Stimulated activated CD8-positive, alpha-beta memory T cell treated with anti-CD3 and anti-CD28 coated beads, Interleukin-7, amount 100 ng/mL, for 1 hour (primary cell): ENCODE data around the gene COL16A1.
A peak's percentile ranks its signal among the peaks of the same experiment; 100 is the strongest.

Source experiments
- DNase-seq, 2 donors: peaks; one replicate each; pipeline ENCODE4 v3.0.0-alpha.2; 2020; ENCODE audit warnings: low read depth in 2 of 2

The COL16A1 gene

DNA sequence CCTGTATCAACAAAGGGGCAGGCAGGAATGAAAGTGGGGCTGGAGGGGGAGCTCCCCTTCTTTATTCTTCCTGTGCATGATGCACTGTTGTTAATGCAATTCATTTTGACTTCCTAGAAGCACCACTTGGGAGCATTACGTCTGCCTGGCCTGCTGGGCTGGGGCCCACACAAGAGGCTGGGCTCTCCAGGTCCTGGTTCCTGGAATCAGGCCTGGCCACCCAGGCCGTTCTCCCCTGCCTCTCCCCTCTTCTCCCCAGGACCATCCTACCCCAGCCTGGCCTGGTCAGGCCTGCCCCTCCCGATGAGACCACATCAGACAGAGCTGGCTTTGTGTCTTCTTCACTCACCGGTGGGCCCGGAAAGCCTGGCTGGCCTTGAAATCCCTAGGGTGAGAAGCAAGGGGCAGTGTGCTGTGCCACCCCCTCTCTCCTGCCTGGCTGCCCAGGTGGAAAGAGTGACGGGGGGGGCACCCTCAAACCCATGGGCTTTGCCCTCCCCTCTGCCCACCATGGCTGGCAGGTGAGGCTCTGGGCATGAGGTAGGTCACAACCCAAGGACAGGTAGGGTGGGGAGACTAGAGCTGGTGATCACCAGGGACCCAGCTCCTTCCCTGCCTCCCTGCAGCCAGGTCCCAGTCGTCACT, 38.5 kb downstream of the COL16A1 start:
- no peak for DNase-seq

DNA sequence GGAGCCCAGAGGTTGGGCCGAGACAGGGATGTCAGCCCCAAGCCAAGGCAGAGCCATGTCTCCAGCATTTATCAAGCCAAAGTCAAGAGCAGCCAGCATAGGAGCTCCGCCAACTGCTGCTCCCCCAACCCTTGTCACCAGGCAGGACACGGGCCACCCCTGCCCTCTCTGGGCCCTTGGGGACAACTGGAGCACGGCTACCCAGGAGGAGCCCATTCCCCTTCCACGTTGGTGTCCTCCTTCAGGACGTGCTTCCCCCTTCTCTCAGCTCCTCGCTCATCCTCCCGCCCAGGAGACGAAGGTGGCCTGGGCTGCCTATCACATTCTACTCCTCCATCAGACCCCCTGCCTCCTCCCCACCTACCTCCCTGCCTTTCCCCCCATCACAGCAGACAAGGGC, 39.3 kb downstream of the COL16A1 start:
- DNase-seq = no peak

DNA sequence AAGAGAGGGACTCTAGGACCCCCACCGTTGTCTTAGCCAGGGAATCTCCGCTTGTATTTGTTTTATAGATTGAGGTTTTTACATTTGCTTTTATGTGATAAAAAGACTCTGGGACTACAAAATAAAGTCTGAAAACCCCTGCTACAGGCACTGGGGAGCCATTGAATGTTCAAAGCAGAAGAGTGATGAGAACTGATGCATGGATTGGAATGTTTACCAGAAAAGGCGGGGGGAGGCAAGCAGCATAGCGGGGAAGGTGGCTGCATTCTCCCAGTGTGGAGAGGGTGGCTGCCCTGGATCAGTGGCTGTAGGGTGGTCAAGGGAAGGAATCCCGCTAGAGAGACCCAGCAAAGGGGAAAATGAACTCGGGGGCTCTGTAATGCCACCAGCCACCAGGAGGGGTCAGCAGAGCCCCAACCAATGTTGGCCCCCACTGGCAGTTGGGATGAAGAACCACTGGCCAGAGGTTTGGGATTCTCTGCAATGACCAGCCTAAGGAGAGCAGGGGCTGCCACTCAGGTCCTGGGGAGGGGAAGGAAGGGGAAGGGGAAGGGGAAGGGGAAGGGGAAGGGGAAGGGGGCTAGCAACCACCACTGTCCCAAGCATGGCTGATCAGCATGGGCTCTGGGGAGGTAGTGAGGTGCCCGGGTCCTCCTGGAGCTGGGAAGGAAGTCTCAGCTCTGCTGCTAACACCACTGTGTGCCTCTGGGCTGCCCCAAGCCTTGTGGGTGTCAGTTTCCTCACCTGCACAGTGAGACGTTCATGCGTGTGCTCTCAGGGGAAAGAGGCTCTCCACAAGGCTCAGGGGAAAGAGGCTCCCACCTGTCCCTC, 40.0 kb downstream of the COL16A1 start:
- DNase-seq = peak; percentile 48 to 51

DNA sequence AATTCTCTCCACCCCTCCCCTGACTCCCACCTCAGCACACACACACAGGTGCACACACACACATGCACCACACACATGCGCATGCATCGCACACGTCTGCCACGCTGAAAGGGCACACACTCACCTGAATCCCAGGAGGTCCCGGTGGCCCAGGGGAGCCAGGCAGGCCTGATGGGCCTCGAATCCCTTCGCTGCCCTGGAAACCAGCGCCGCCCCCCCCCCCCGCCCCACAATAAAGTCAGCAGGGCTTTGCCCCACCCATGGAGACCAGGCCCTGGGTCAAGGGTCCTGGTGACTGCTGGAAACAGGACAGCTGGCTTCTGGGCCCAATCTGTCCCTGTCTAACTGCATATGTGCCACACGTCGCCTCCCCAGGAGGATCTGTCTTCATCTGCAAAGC, 41.4 kb downstream of the COL16A1 start:
- DNase-seq = no peak

DNA sequence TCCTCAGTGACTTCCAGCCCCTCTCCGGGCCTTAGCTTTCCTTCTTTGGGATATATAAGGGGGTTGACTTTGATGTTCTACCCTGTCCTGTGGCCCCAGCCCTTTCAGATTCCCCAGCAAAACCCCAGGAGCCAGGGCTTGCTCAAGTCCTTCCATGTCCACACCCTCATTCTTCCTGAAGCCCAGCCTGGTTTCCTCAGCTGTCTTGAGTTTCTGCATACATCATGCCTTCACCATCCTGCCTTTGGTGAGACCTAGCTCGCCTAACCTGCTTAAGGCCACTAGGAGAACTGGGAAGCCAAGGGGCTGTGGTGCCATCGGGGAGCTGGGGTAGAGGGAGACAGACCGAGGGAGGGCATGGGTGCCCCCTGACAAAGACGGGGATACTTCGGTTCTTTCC, 42.0 kb downstream of the COL16A1 start:
- no peak for DNase-seq

DNA sequence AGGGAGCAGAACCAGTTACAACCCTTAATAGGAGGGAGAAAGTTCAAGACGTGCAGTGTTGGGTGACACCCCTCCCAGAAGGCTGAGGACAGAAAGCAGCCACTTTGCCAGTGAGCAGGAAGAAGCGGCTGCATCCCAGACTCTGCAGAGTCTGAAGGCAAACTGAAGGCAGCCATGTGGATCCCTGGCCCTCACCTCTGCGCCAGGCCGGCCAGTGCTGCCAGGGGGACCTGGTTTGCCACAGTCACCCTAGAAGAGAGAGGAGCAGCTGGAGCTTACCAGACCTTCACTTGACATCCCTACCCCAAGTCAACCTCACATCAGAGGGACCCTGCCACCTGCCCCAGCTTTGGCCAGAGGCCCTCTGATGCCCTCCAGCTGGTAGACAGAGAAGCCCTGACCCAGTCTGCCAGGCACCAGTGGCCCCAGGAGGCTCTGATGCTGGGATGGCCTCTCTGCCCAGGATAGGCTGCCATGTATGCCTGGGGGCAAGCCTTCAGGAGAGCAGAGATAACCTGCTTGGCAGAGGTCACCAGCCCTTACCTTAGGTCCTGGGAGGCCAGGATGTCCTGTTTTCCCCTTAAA, 42.9 kb downstream of the COL16A1 start:
- no peak for DNase-seq

DNA sequence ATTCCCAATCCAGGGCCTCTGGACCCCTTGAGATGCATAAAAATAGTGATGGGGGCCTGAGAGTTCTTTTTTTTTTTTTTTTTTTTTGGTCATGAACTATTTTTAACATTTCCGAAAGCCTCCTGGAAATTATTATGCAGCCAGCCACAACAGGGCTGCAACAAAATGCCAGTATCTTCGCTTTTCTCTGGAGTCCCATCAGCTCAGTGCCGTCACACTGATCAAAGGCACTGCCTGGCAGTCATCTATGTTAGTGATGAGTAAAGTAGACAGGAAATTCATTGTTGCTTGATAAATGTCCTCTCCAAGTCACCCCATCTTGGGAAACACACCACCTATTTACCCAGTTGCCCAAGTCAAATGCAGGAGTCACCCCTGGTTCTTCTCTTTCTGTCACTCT, 43.9 kb downstream of the COL16A1 start:
- DNase-seq = no peak

DNA sequence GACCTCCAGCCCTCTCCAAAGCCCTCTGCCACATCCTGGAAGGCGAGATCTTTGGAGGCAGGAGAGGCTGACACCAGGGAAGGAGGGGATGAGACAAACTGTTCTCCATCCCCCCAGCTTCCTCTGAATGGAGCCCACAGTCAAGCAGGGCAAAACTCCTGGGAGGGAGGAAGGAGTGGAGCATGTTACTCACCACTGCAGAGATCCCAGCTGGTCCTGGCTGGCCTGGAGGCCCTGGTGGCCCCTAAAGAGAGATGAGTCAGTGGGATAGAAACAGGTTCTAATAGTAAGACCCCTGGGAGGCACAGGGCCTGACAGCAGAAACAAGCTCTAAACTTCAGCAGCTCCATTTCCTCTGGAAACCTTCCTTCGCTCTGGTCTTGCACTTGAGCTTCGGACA, 45.1 kb downstream of the COL16A1 start:
- no peak for DNase-seq

DNA sequence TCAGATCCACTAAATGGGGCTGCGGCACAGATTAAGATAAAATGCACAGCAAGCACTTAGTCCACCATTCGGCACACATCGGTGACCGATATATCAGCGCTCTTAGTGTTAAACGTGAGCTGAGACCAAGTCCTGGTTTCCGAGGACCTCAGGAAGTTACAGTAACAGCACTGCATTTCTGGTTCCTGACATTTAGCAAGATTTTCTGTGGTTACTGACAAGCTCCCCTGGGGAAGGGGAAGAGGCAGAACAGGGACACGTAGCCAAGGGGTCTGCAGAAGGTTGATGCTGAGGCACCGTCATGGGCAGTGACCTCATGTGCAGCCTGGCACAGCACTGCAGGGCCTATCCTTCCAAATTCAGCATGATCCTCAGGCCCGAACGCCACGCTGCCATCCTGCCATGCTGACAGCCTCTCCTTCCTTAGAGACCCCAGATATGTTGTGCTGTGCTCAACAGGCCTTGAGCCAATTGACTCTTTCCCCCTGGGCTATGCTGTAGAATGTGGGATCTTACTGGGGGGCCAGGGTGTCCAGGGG, 45.8 kb downstream of the COL16A1 start:
- DNase-seq = no peak

DNA sequence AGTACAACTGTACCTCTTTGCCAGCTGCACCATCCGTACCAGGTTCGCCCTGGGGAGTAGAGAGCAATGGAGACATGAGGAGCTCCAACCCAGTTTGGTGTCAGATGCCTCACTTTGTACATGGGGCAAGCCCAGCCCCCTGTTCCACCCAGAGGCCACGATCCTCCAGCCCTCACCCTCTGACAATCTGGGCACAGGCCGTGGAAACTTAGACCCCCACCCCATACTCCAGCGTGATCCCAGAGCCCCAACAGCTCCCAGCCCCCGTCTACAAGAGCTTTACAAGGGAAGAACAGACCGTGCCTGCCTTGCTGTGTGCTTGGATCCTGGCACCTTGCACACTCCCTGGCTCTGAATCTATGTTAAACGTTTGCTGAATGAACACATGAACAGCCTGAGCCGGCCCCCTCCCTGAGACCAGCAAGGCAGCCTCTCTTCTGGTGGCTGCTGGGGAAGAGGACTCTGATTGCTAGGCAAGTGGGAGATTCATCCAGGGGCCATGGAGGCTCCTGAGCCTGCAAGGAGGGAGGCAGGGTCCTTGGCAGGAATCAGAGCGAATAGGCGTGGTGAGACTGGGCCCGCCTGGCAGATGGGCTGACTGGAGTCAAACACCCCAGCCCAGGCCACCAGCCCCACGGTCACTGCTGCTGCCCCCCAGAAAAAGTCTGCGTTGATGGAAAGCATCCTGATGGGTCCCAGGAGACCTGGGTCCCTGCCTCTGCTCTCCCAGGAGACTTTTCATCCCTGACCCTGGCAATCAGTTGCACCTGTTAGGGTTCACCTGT, 46.6 kb downstream of the COL16A1 start:
- no peak for DNase-seq

DNA sequence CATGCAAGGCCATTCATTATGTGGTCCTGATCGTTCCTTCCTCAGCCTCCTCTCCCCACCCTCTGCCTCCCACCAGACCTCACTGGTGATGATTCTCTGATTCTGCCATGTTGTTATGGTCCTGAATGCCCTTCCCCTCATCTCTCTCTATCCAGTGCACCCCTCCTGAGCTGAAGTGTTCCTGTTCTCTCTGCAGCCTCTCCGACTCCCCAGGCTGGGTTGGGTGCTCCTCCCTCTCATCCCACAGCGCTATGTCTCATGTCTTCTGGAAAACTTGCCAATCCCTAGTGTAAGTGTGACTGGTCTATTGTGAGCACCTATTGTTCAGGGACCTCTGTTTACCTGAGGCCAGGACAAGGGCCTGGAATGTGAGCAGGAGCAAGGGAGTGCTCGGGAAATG, 48.1 kb downstream of the COL16A1 start:
- DNase-seq = no peak

DNA sequence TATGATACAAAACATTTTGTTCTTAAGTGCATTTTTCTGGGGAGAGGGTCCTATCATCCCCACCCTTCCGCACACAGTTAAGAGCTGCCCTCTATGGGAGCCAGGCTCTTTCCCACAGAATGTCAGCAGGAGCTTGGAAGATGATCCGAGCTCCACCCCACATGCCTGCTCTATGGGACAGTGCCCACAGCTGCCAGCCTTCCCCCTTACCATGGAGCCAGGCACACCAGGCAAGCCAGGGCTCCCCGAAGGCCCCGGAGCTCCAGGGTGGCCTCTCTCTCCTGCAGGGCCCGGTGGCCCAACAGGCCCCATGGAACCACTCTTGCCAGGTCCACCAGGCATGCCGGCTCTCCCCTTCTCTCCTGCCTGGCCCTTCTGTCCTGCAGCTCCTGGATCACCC, 48.7 kb downstream of the COL16A1 start:
- no peak for DNase-seq

DNA sequence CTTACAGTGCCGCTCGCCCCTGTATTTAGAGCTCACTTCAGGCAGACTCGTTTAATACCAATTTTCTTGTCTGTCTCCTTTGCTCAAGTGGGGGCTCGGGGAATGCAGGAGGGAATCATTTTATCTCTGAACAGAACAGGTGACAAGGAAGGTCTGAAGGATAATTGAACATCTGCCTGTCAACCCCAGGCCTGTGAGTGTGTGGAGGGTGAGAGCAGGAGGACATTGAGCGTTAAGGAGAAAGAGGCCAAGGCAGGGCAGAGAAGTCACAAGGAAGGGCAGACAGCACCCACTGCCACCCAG, 49.4 kb downstream of the COL16A1 start:
- no peak for DNase-seq

DNA sequence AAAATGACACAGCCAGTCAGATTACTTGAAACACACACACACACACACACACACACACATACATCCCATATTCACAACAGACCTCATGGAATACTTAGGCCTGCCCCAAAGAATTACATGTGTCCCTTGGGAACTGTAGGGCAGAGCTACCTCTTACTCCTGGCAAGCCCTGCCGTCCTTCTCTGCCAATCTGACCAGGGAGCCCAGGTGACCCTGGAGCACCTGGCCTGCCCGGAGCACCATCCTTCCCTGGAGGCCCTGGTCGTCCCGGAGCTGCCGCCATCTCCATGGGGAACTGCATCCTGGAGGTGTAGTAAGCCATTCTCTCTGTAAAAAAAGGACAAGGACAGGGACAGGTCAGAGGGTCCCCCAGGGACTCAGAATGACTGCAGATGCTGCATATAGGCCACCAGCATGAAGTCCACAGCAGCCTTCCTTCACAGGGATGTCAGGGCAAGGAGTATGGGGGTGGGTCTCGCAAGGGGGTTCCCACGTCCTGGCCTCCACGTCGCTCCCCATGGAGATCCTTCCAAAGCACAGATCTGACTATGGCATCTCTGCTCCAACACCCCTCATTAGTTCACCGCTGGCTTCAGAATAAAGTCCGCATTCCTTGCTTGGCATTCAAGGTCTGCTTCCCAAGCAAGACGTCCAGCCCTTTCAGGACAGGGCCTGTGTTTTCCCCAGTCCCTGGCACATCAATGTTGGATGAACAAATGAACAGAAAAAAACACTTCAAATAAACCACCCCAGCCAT, 49.9 kb downstream of the COL16A1 start:
- DNase-seq = no peak

DNA sequence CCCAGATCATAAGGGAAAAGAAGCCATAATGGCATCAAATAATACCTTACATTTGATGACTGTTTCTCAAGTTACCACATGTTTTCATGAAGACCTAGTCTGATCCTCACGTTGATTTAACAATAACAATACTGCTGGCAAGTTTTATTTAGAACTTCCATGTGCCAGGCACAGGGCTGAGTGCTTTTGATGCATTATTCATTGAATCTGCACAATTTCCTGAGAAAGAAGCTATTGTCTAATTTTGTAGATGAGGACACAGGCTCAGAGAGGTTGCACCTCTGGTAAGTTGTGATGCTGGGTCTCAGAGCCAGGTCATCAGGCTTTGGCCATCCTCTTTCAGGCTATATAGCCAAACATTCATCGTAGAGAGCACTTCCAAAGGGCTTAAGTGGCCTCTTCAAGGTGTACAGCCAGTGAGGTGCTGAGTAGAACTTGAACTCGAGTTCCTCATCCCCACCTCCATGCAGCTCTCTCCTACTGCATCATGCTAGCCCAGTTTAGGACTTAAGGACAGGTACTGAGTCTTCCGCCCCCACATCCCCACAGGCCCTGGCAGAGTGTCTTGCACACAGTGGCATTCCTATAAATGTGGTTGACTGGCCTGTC, 50.8 kb downstream of the COL16A1 start:
- DNase-seq = no peak

DNA sequence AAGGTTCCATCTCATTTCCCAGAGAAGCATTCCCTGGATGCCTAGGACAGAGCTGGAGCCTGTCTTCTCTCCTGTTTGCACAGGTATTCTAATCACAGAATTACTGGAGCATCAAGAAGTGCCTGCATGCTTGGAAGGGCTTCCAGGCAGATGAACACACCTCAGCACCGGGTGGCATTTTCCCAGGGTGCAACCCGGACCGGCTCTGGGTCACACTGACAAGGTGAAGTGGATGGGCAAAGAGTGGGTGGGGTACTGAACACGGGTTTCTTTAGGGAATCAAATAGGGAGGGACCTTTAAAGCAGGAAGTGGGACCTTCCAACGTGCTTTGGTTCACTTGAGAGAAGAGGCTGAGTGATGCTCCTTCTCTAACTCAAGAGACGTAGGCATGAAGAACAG, 52.1 kb downstream of the COL16A1 start:
- no peak for DNase-seq

DNA sequence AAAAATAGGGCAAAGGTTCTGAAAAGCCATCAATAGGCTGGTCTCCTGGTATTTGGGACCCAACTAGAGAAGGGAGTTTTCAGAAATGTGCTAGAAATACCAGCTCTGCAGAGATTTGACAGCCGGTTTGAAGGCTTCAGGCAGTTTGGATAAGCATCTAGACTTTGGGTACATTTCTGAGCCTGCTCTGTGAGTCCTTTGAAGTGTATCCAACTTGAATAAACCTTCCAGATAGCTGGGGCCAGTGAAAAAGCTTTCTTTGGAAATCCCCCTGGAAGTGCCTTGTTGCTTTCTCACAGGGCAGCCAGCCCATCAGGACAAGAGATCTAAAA, 52.8 kb downstream of the COL16A1 start:
- DNase-seq = no peak

DNA sequence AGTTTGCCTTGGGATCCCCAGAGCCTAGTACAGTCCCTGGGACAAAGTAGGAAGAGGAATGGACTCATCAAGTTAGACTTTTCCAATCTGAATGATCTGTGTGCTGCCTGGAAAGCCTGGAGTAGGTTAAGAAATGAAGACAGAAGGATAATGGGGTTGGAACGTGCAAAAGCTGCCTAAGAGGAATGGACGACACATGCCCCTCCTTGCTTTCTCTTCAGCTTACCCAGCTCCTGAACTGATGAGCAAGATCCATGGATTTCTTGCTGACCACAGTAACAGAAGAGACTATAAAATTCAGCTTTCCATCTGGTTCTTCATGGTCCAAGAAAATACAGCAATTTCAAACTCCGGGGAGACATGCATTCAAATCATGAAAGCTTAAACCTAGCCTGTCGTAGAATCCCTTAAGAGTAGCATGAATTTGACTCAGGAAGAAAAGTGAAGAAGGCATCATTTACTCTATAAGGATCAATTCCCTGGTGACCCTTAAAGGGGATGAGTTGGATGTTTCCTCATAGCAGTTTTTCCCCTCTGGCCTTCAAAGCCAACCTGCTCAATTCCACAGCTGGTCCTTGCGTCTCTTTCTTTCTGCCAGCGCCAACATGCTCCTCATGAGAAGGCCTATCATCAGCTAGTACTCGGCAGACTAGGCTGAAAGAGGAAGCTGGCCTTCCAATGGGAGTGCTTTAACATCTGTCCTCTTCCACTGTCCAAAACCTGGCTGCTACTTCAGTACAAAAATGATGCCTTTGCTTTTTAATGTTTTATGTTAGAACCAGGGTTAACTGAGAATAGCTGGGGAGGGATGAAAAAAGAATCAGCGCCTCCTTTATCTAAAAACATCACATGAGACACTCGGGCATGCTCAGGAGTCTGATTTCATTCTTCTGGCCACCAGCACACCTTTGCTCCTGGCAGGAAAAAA, 53.4 kb downstream of the COL16A1 start:
- no peak for DNase-seq

DNA sequence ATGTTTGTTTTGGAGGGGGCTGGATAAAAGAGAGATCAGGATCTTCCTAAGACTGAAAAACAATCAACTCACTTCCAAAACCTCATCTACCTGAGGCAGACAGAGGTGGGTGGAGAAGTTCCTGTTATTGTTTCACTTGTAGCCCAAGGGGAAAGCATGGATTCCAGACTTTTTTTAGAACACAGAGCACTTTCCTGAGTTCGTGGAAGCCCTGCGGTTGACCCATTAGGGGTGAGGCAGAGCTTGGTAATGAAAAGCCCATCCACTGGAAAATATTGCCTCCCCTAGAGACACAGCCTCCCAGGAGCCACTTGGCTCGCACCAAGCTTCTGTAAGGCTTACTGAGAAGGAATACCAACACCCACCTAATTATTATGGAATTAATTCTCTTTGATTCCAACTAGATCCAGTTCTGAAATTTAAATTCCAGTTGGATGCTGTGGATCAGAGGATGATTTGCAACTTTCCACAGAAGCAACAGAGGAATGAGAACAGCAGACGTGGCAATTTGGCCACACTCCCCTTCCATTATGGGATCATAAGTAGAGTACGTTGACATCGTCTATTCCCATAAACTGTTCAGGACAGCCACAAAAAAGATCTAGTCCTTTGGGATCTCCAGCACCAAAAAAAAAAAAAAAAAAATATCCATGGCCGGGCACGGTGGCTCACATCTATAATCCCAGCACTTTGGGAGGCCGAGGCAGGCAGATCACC, 55.0 kb downstream of the COL16A1 start:
- DNase-seq = no peak

DNA sequence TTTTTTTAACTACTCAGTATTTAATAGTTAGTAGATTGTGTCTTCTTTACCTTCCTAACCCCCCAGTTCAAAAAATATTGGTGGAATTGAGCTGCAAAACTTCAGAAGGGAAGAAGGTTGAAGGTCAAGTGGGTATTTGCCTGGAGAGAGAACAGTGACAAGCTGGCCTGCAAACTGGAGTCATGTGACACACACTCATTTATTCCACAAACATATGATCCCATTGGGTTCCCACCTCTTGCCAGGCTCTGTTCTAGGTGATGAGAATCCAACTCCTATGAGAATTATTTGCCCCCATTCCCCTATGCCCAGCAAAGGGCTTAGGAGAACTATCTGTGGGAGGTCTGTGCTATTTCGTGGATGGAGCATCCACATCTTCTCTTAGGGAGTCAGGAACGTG, 55.6 kb downstream of the COL16A1 start:
- DNase-seq = no peak
